Activated naive CD8-positive, alpha-beta T cell treated with anti-CD3 and anti-CD28 coated beads, Interleukin-2, amount 50 U/mL, for 24 hours (primary cell): ENCODE results near the gene DNAJC2.
"Not testable (repeated sequence)": the region's sequence is repeated elsewhere in the genome, so short reads cannot be mapped to it uniquely, and the experiment has no call there.

Experiments used
- ATAC-seq: fragments of 150-1000 bp; cut with Tn5 transposase; one replicate; pipeline ENCODE4 v1.10.0; 2021
- DNase-seq: peaks from one replicate; pipeline ENCODE4 v3.0.0; 2021
- H3K27ac Mint-ChIP-seq: one replicate; pipeline ENCODE4 v1.8.0; 2021; ENCODE audit warnings: mild to moderate bottlenecking, mixed read lengths
- H3K27me3 Mint-ChIP-seq: one replicate; pipeline ENCODE4 v1.8.0; 2021; ENCODE audit warnings: mixed read lengths
- H3K36me3 Mint-ChIP-seq: one replicate; pipeline ENCODE4 v1.8.0; 2021; ENCODE audit warnings: low read depth, mixed read lengths
- H3K4me1 Mint-ChIP-seq: one replicate; pipeline ENCODE4 v1.8.0; 2021; ENCODE audit warnings: mixed read lengths
- H3K4me3 Mint-ChIP-seq: one replicate; pipeline ENCODE4 v1.8.0; 2021; ENCODE audit warnings: mild to moderate bottlenecking, moderate library complexity, mixed read lengths
- H3K9me3 Mint-ChIP-seq: one replicate; pipeline ENCODE4 v1.8.0; 2021; ENCODE audit warnings: mixed read lengths

DNAJC2 gene

DNA sequence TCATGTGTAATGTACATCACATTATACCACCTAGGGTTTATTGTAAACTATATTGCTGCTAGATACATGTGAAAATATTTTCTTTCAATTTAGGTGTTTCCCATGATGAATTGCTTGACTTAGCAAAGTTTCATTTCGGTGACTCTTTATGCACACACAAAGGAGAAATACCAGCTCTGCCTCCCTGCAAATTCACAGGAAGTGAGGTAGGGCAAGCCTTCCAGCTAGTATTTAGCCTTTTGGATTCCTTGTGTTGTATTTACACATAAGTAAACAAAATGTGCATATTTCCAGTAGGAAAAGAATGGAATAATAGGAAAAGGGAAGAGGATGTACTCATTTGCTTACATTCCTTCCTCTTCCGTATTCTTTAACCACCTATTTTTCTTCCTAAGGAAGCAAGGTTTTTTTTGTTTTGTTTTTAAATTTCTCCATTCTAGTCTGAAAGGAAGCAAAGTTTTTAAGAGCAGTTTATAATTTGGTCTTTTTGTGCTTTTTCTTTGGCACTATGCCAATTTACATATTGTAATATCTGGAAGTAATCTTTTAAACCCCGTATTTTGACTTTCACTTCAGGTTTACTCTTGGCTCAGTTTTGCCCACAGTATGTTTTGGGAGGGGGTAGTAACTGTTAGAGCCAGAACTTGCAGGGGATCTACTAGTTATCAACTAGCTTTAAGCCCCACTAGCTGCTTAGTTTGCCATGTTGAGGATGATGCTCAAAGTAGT is 36.9 kb downstream of the DNAJC2 start:
- H3K4me1 Mint-ChIP-seq, result peaks cover 27% of the 10 kb centered on the region
- no peaks in the 10 kb centered on the region for H3K9me3 Mint-ChIP-seq
- H3K36me3 Mint-ChIP-seq, result peaks cover 73% of the 10 kb centered on the region
- no peak overlapping the region for H3K4me3 Mint-ChIP-seq
- no peak overlapping the region for H3K27ac Mint-ChIP-seq
- H3K27me3 Mint-ChIP-seq, result no peaks in the 10 kb centered on the region
- ATAC-seq, result no peak
- no peak for DNase-seq

- H3K4me1 Mint-ChIP-seq, result peaks cover 54% of the 10 kb centered on the region
- ATAC-seq, result no peak
- H3K27me3 Mint-ChIP-seq, result no peaks in the 10 kb centered on the region
Measured at GRCh38 chr7:103301441-103301840, 43.1 kb downstream of the DNAJC2 start.

DNA sequence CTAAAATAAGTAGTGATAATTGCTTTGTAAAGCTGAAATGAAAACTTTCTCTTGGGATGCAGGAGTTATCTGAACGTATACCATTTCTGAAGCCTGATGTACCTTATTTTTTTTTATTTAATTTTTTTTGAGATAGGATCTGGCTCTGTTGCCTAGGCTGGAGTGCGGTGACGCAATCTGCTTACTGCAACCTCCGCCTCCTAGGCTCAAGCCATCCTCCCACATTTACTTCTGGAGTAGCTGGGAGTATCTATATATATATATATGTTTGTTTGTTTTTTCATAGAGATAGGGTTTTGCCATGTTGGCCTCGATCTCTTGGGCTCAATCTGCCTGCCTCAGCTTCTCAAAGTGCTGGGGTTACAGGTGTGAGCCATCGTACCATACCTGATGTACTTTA is 44.9 kb downstream of the DNAJC2 start:
- ATAC-seq (no peak), DNase-seq (no peak)
- Mint-ChIP-seq H3K27ac (no peak overlapping the region), H3K9me3 (no peaks in the 10 kb centered on the region), H3K27me3 (no peaks in the 10 kb centered on the region), H3K36me3 (peaks cover 38% of the 10 kb centered on the region), H3K4me3 (no peak overlapping the region), H3K4me1 (peaks cover 49% of the 10 kb centered on the region)

More at GRCh38 chr7:103301441-103301840, 43.1 kb downstream of the DNAJC2 start:
- H3K36me3 Mint-ChIP-seq, result peaks cover 48% of the 10 kb centered on the region
- no peak overlapping the region for H3K4me3 Mint-ChIP-seq
- no peak overlapping the region for H3K27ac Mint-ChIP-seq
- no peaks in the 10 kb centered on the region for H3K9me3 Mint-ChIP-seq
- no peak for DNase-seq

- H3K36me3 Mint-ChIP-seq, result peaks cover 25% of the 10 kb centered on the region
- H3K27ac Mint-ChIP-seq, result peak overlapping the region; percentile 84
- ATAC-seq (no peak), DNase-seq (no peak)
- peak overlapping the region; percentile 93 for H3K4me3 Mint-ChIP-seq
- no peaks in the 10 kb centered on the region for H3K9me3 Mint-ChIP-seq
- peaks cover 36% of the 10 kb centered on the region for H3K4me1 Mint-ChIP-seq
- H3K27me3 Mint-ChIP-seq, result no peaks in the 10 kb centered on the region
Measured at GRCh38 chr7:103297837-103298179, 46.8 kb downstream of the DNAJC2 start.

- peak within 1 kb of the TSS; percentile 93 for H3K4me3 Mint-ChIP-seq
- ATAC-seq, result peak; percentile 95
- H3K9me3 Mint-ChIP-seq, result no peaks in the 10 kb centered on the region
- peak; percentile 97 for DNase-seq
- peak within 1 kb of the TSS; percentile 84 for H3K27ac Mint-ChIP-seq
- peaks cover 32% of the 10 kb centered on the region for H3K4me1 Mint-ChIP-seq
- H3K36me3 Mint-ChIP-seq, result peaks cover 21% of the 10 kb centered on the region
- H3K27me3 Mint-ChIP-seq, result peaks cover 3% of the 10 kb centered on the region
Measured at GRCh38 chr7:103296901-103297836, 47.4 kb downstream of the DNAJC2 start, which contains the start of gene PMPCB. PMPCB (plus strand) TSS chr7:103297435; CDS start chr7:103297460, 25 bp downstream.

DNA sequence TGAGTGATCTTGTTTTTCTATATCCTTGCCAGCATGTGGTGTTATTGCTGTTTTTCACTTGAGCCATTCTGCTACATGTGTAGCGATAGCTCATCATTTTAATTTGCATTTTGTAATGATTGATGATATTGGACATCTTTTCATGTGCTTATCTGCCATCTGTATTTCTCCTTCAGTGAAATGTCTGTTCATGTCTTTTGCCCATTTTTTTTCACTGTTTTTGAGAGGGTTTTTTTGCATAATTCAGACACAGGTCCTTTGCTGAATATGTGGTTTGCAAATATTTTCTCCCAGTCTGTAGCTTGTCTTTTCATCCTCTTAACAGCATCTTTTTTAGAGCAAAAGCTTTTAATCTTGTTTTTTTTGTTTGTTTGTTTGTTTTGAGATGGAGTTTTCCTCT is 51.0 kb downstream of the DNAJC2 start:
- no peaks in the 10 kb centered on the region for H3K9me3 Mint-ChIP-seq
- H3K27me3 Mint-ChIP-seq, result peaks cover 8% of the 10 kb centered on the region
- ATAC-seq, result no peak
- peaks cover 2% of the 10 kb centered on the region for H3K36me3 Mint-ChIP-seq
- no peak overlapping the region for H3K4me3 Mint-ChIP-seq
- H3K27ac Mint-ChIP-seq, result no peak overlapping the region
- no peak for DNase-seq
- H3K4me1 Mint-ChIP-seq, result peaks cover 18% of the 10 kb centered on the region

GRCh38 chr7:103292122-103292521 is 52.4 kb downstream of the DNAJC2 start:
- ATAC-seq (no peak), DNase-seq (no peak)
- Mint-ChIP-seq H3K27ac (no peak overlapping the region), H3K27me3 (peaks cover 8% of the 10 kb centered on the region), H3K4me3 (no peak overlapping the region), H3K9me3 (no peaks in the 10 kb centered on the region), H3K36me3 (no peaks in the 10 kb centered on the region), H3K4me1 (peaks cover 11% of the 10 kb centered on the region)

DNA sequence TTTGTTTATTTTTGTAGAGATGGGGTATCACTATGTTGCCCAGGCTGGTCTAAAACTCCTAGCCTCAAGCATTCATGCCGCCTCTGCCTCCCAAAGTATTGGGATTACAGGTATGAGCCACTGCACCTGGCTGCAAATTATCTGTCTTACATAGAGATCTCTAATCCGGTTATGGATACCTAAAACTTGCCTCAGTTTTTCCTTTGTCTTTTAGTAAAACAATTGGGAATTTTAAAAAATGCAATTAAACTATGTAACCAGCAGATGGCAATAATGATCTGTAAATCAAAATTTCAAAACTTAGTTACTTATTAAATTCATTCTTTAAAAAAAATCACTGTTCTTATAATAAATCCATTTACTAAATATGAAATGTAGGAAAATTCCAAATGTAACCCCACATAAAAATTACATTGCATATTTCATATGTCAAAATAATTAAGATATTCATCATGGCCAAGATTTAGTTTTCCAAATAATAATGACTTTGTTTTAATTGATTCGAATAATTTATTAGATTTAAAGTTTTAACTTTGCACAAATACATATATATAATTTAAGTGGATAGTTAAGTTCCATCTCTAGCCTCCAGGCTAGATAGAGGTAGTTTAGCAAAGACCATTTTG is 61.7 kb downstream of the DNAJC2 start:
- ATAC-seq, H3K27ac Mint-ChIP-seq, H3K9me3 Mint-ChIP-seq, H3K27me3 Mint-ChIP-seq, DNase-seq, H3K4me3 Mint-ChIP-seq, H3K36me3 Mint-ChIP-seq: not testable (repeated sequence)
- H3K4me1 Mint-ChIP-seq, result peaks cover 26% of the 10 kb centered on the region

DNA sequence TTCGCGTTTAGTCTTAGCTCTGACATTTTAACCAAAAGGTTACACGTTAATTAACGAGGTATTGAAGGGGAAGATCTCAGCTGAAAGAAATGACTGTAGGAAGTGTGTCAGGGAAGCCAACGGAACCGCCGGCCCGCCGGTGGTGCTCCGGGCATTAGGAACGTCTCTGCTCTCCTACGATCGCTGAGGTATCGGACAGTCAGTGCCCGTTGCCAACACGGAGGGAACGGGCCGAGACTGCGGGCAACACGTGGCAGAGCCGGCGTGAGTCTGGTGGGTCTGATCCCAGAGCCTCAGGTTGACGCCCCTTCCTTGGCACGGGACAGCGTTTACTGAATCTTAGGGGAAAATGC is 63.8 kb downstream of the DNAJC2 start:
- H3K36me3 Mint-ChIP-seq, H3K9me3 Mint-ChIP-seq, H3K27me3 Mint-ChIP-seq: not testable (repeated sequence)
- Mint-ChIP-seq H3K4me3 (peak overlapping the region; percentile 96), H3K27ac (peak overlapping the region; percentile 98), H3K4me1 (peaks cover 27% of the 10 kb centered on the region)
- peak; percentile 31 for DNase-seq
- peak; percentile 20 for ATAC-seq

- Mint-ChIP-seq H3K4me3 (peak overlapping the region; percentile 96), H3K4me1 (peaks cover 27% of the 10 kb centered on the region), H3K27ac (peak overlapping the region; percentile 98)
- not testable (repeated sequence) for H3K36me3 Mint-ChIP-seq, H3K27me3 Mint-ChIP-seq, H3K9me3 Mint-ChIP-seq
- DNase-seq, result peak; percentile 86
- peak; percentile 90 for ATAC-seq
Measured at GRCh38 chr7:103279963-103280802, 64.4 kb downstream of the DNAJC2 start.

DNA sequence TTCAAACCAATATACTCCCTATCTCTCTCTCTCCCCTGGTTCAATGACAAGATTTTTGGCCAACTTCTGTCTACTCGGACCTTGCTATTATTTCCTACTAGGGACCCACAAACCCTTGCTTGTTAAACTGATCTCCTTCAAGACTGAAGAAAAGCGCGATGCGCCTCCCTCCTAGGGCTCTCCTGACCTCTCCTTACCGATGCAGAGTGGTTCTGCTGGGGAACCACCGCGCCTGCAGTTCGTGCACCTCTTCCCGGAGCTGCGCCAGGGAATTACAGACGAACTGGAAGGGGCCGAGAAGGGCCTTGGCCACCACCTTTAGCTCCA is 65.0 kb downstream of the DNAJC2 start:
- H3K4me1 Mint-ChIP-seq, result peaks cover 27% of the 10 kb centered on the region
- H3K27ac Mint-ChIP-seq, result peak overlapping the region; percentile 98
- not testable (repeated sequence) for DNase-seq, H3K9me3 Mint-ChIP-seq, H3K36me3 Mint-ChIP-seq, H3K27me3 Mint-ChIP-seq
- peak overlapping the region; percentile 96 for H3K4me3 Mint-ChIP-seq
- ATAC-seq, result peak; percentile 24

DNA sequence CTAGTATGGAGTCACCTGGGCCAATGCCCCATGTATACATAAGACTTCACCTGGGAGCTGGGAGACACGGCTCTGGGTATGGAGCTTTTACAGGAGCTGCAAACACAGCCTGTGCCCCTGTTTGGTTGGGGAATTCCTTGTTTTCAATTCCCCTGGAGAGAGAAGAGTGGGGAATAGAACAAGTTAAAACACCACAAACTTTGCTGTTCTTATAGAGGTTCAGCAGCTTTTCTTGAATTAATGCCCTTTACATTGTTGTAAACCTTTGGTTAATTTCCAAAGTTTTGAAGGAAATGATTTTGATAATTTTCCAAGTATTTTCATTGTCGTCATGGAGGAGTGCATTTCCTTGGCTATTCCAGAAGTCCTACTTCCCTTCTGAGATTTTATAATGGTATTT is 66.4 kb downstream of the DNAJC2 start:
- not testable (repeated sequence) for H3K27ac Mint-ChIP-seq, DNase-seq, H3K9me3 Mint-ChIP-seq, H3K27me3 Mint-ChIP-seq, ATAC-seq
- Mint-ChIP-seq H3K4me3 (peak overlapping the region; percentile 45), H3K4me1 (peaks cover 27% of the 10 kb centered on the region), H3K36me3 (peaks cover 16% of the 10 kb centered on the region)

DNA sequence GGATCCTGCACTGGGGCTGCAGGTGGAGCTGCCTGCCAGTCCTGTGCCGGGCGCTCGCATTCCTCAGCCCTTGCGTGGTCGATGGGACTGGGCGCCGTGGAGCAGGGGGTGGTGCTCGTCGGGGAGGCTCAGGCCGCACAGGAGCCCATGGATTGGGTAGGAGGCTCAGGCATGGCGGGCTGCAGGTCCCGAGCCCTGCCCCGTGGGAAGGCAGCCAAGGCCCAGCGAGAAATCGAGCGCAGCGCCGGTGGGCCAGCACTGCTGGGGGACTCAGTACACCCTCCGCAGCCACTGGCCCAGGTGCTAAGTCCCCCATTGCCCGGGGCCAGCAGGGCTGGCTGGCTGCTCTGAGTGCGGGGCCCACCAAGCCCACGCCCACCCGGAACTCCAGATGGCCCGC is 69.7 kb downstream of the DNAJC2 start:
- not testable (repeated sequence) for H3K27ac Mint-ChIP-seq, H3K4me3 Mint-ChIP-seq, H3K9me3 Mint-ChIP-seq, ATAC-seq, H3K27me3 Mint-ChIP-seq, DNase-seq
- Mint-ChIP-seq H3K4me1 (peaks cover 14% of the 10 kb centered on the region), H3K36me3 (peaks cover 20% of the 10 kb centered on the region)

DNA sequence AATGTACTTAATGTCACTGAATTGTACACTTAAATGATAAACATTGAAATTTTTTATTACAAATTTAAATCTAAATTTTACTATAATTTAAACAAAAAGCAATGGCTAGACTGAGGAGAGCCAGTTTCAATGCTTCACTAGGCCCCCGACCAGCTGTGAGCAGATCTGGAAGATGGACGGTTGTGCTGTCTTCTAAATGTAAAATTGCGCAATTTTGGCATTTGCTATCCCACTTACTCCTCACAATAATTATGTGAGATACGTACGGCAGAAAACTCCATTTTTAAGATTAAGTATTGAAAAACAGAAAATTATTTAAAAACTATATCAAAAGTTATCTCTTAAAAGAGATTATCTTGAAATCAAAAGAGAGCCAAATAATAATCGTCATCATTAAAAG is 71.2 kb downstream of the DNAJC2 start:
- ATAC-seq, result not testable (repeated sequence)

More for the DNA sequence above, 71.2 kb downstream of the DNAJC2 start:
- H3K9me3 Mint-ChIP-seq, H3K4me3 Mint-ChIP-seq, H3K27ac Mint-ChIP-seq, DNase-seq, H3K27me3 Mint-ChIP-seq, H3K4me1 Mint-ChIP-seq: not testable (repeated sequence)
- peaks cover 19% of the 10 kb centered on the region for H3K36me3 Mint-ChIP-seq
